ENCODE measurements around the gene RRAGC. TPM values are rescaled to one million over a fixed set of nuclear protein-coding genes. Genes with fewer than 3 reads are reported as not detected.

RRAGC gene
- total and polyA plus RNA-seq, 9 of the 15 experiments (the other 6 are each of a cell fraction or from before 2014, with no cell fraction given): 3.9 to 16.9 (median 10.9) TPM

GRCh38 chr1:38815903-38816627 is 43.5 kb downstream of the RRAGC start (continued):
- TF ChIP-seq NCOA1 (IDR thresholded peaks at IDR 0.05; ENCODE audit: low read depth): peak; percentile 97
- peak; percentile 54; the same call in 1 of the 2 replicates for TF ChIP-seq NR2C1 (IDR thresholded peaks at IDR 0.05)
- peak; percentile 25; the same call in 1 of the 2 replicates for TF ChIP-seq NR2C1 (tag; IDR thresholded peaks at IDR 0.05)
- TF ChIP-seq DNMT1 (IDR thresholded peaks at IDR 0.05): no peak
- TF ChIP-seq ARNT (IDR thresholded peaks at IDR 0.05): peak; percentile 84 to 88; a peak in 3 of 4 replicates
- TF ChIP-seq NFE2 (IDR thresholded peaks at IDR 0.05; ENCODE audit: low read depth): no peak; the same call in 1 of the 2 replicates
- no peak for TF ChIP-seq ZNF253 (CRISPR knock-in tag; conservative IDR thresholded peaks at IDR 0.05)
- no peak for TF ChIP-seq RBM14 (IDR thresholded peaks at IDR 0.05; ENCODE audit: borderline replicate concordance, insufficient read depth, low read depth, low read length)
- TF ChIP-seq POLR2AphosphoS2 (IDR thresholded peaks at IDR 0.05; ENCODE audit: low read length): no peak
- TF ChIP-seq ZBTB2 (IDR thresholded peaks at IDR 0.05): peak; percentile 69; the same call in 1 of the 2 replicates
- TF ChIP-seq RBM34 (IDR thresholded peaks at IDR 0.05; ENCODE audit: borderline replicate concordance, insufficient read depth, low read length): no peak
- TF ChIP-seq SIX5 (IDR thresholded peaks at IDR 0.05; ENCODE audit: borderline replicate concordance in 1 of 2, insufficient read depth in 1 of 2, low read depth in 1 of 2, low read length in 2 of 2): no peak
- peak in 1 of 2 experiments; percentile 86 for TF ChIP-seq NCOA2 (IDR thresholded peaks at IDR 0.05; ENCODE audit: partially characterized antibody in 2 of 2)
- peak; percentile 79 for TF ChIP-seq JUND (IDR thresholded peaks at IDR 0.05; ENCODE audit: borderline replicate concordance, low read depth, low read length)
- peak; percentile 81; the same call in 1 of the 3 replicates for TF ChIP-seq JUND (tag; IDR thresholded peaks at IDR 0.05; ENCODE audit: borderline replicate concordance, low read depth, low read length)
- no peak for TF ChIP-seq ZFP30 (CRISPR knock-in tag; IDR thresholded peaks at IDR 0.05; ENCODE audit: borderline replicate concordance)
- no peak for TF ChIP-seq SIRT6 (IDR thresholded peaks at IDR 0.05; ENCODE audit: low read depth, low read length)
- no peak for TF ChIP-seq EHMT2 (IDR thresholded peaks at IDR 0.05)
- no peak for TF ChIP-seq ZBTB49 (CRISPR knock-in tag; IDR thresholded peaks at IDR 0.05; ENCODE audit: borderline replicate concordance)
- peak; percentile 66 for TF ChIP-seq CREB1 (IDR thresholded peaks at IDR 0.05)
- no peak for TF ChIP-seq CREB1 (CRISPR knock-in tag; IDR thresholded peaks at IDR 0.05)
- no peak for TF ChIP-seq SUPT5H (IDR thresholded peaks at IDR 0.05)
- TF ChIP-seq HNRNPLL (IDR thresholded peaks at IDR 0.05; ENCODE audit: low read depth, low read length, poor library complexity, severe bottlenecking): peak; percentile 61
- no peak for TF ChIP-seq ZC3H8 (IDR thresholded peaks at IDR 0.05)
- no peak for TF ChIP-seq ZNF57 (CRISPR knock-in tag; IDR thresholded peaks at IDR 0.05)
- TF ChIP-seq U2AF2 (optimal IDR thresholded peaks at IDR 0.05; ENCODE audit: low read depth, low read length): no peak
- TF ChIP-seq ZNF445 (CRISPR knock-in tag; IDR thresholded peaks at IDR 0.05; ENCODE audit: low read depth): no peak
- TF ChIP-seq ZNF140 (CRISPR knock-in tag; IDR thresholded peaks at IDR 0.05): no peak
